Measurements from ENCODE around the gene RABGGTA.

RABGGTA gene

GRCh38 chr14:24290746-24291145 lies 19.3 kb upstream of the RABGGTA start:
- Histone ChIP-seq H3K9me3 (ENCODE audit: control insufficient read depth in 1 of 2, low read length in 2 of 2) (no peaks in the 10 kb centered on the region), H3K9ac (ENCODE audit: low read depth in 1 of 2, low read length in 2 of 2) (no peak overlapping the region), H3K27me3 (ENCODE audit: control insufficient read depth in 1 of 2, insufficient read depth in 2 of 2, low read length in 2 of 2) (no peaks in the 10 kb centered on the region), H3K4me1 (ENCODE audit: control insufficient read depth in 1 of 2, insufficient read depth in 2 of 2, low read length in 2 of 2) (no peaks in the 10 kb centered on the region), H3K36me3 (ENCODE audit: control insufficient read depth in 1 of 2, insufficient read depth in 2 of 2, low read length in 2 of 2) (peaks cover 31 to 43% of the 10 kb centered on the region in 2 donors), H3K27ac (ENCODE audit: low read depth, low read length) (no peak overlapping the region), H3K4me3 (ENCODE audit: low read depth in 1 of 2, low read length in 2 of 2) (no peak overlapping the region)

GRCh38 chr14:24289649-24290280 lies 18.4 kb upstream of the RABGGTA start:
- peaks cover 27 to 35% of the 10 kb centered on the region in 2 donors for H3K36me3 ChIP-seq (ENCODE audit: control insufficient read depth in 1 of 2, insufficient read depth in 2 of 2, low read length in 2 of 2)
- H3K27ac ChIP-seq (ENCODE audit: low read depth, low read length) = no peak overlapping the region
- no peaks in the 10 kb centered on the region for H3K27me3 ChIP-seq (ENCODE audit: control insufficient read depth in 1 of 2, insufficient read depth in 2 of 2, low read length in 2 of 2)
- no peak overlapping the region for H3K9ac ChIP-seq (ENCODE audit: low read depth in 1 of 2, low read length in 2 of 2)
- no peaks in the 10 kb centered on the region for H3K9me3 ChIP-seq (ENCODE audit: control insufficient read depth in 1 of 2, low read length in 2 of 2)
- no peaks in the 10 kb centered on the region for H3K4me1 ChIP-seq (ENCODE audit: control insufficient read depth in 1 of 2, insufficient read depth in 2 of 2, low read length in 2 of 2)
- no peak overlapping the region for H3K4me3 ChIP-seq (ENCODE audit: low read depth in 1 of 2, low read length in 2 of 2)

GRCh38 chr14:24286996-24287395 lies 15.6 kb upstream of the RABGGTA start:
- Histone ChIP-seq H3K4me1 (ENCODE audit: control insufficient read depth in 1 of 2, insufficient read depth in 2 of 2, low read length in 2 of 2) (no peaks in the 10 kb centered on the region), H3K9me3 (ENCODE audit: control insufficient read depth in 1 of 2, low read length in 2 of 2) (no peaks in the 10 kb centered on the region), H3K27me3 (ENCODE audit: control insufficient read depth in 1 of 2, insufficient read depth in 2 of 2, low read length in 2 of 2) (no peaks in the 10 kb centered on the region), H3K27ac (ENCODE audit: low read depth, low read length) (no peak overlapping the region), H3K36me3 (ENCODE audit: control insufficient read depth in 1 of 2, insufficient read depth in 2 of 2, low read length in 2 of 2) (peaks cover 20 to 27% of the 10 kb centered on the region in 2 donors), H3K4me3 (ENCODE audit: low read depth in 1 of 2, low read length in 2 of 2) (no peak overlapping the region), H3K9ac (ENCODE audit: low read depth in 1 of 2, low read length in 2 of 2) (no peak overlapping the region)

- Histone ChIP-seq H3K9ac (ENCODE audit: low read depth in 1 of 2, low read length in 2 of 2) (no peak overlapping the region), H3K4me1 (ENCODE audit: control insufficient read depth in 1 of 2, insufficient read depth in 2 of 2, low read length in 2 of 2) (no peaks in the 10 kb centered on the region), H3K36me3 (ENCODE audit: control insufficient read depth in 1 of 2, insufficient read depth in 2 of 2, low read length in 2 of 2) (peaks cover 11% of the 10 kb centered on the region in 2 donors), H3K4me3 (ENCODE audit: low read depth in 1 of 2, low read length in 2 of 2) (no peak overlapping the region), H3K9me3 (ENCODE audit: control insufficient read depth in 1 of 2, low read length in 2 of 2) (no peaks in the 10 kb centered on the region), H3K27me3 (ENCODE audit: control insufficient read depth in 1 of 2, insufficient read depth in 2 of 2, low read length in 2 of 2) (no peaks in the 10 kb centered on the region), H3K27ac (ENCODE audit: low read depth, low read length) (no peak overlapping the region)
Measured at GRCh38 chr14:24285351-24285750, 14.0 kb upstream of the RABGGTA start.

GRCh38 chr14:24284501-24285035 lies 13.2 kb upstream of the RABGGTA start:
- Histone ChIP-seq H3K27ac (ENCODE audit: low read depth, low read length) (no peak overlapping the region), H3K4me3 (ENCODE audit: low read depth in 1 of 2, low read length in 2 of 2) (no peak overlapping the region), H3K9ac (ENCODE audit: low read depth in 1 of 2, low read length in 2 of 2) (no peak overlapping the region), H3K27me3 (ENCODE audit: control insufficient read depth in 1 of 2, insufficient read depth in 2 of 2, low read length in 2 of 2) (no peaks in the 10 kb centered on the region), H3K4me1 (ENCODE audit: control insufficient read depth in 1 of 2, insufficient read depth in 2 of 2, low read length in 2 of 2) (peaks cover 0 to 4% of the 10 kb centered on the region in 2 donors), H3K36me3 (ENCODE audit: control insufficient read depth in 1 of 2, insufficient read depth in 2 of 2, low read length in 2 of 2) (peaks cover 3 to 4% of the 10 kb centered on the region in 2 donors), H3K9me3 (ENCODE audit: control insufficient read depth in 1 of 2, low read length in 2 of 2) (no peaks in the 10 kb centered on the region)

- Histone ChIP-seq H3K4me3 (ENCODE audit: low read depth in 1 of 2, low read length in 2 of 2) (no peak overlapping the region), H3K9ac (ENCODE audit: low read depth in 1 of 2, low read length in 2 of 2) (no peak overlapping the region), H3K36me3 (ENCODE audit: control insufficient read depth in 1 of 2, insufficient read depth in 2 of 2, low read length in 2 of 2) (no peaks in the 10 kb centered on the region), H3K27me3 (ENCODE audit: control insufficient read depth in 1 of 2, insufficient read depth in 2 of 2, low read length in 2 of 2) (no peaks in the 10 kb centered on the region), H3K9me3 (ENCODE audit: control insufficient read depth in 1 of 2, low read length in 2 of 2) (no peaks in the 10 kb centered on the region), H3K4me1 (ENCODE audit: control insufficient read depth in 1 of 2, insufficient read depth in 2 of 2, low read length in 2 of 2) (peaks cover 0 to 5% of the 10 kb centered on the region in 2 donors), H3K27ac (ENCODE audit: low read depth, low read length) (no peak overlapping the region)
Measured at GRCh38 chr14:24283796-24284460, 12.5 kb upstream of the RABGGTA start.

GRCh38 chr14:24282736-24283135 lies 11.3 kb upstream of the RABGGTA start:
- Histone ChIP-seq H3K4me1 (ENCODE audit: control insufficient read depth in 1 of 2, insufficient read depth in 2 of 2, low read length in 2 of 2) (peaks cover 0 to 5% of the 10 kb centered on the region in 2 donors), H3K27ac (ENCODE audit: low read depth, low read length) (no peak overlapping the region), H3K27me3 (ENCODE audit: control insufficient read depth in 1 of 2, insufficient read depth in 2 of 2, low read length in 2 of 2) (no peaks in the 10 kb centered on the region), H3K9me3 (ENCODE audit: control insufficient read depth in 1 of 2, low read length in 2 of 2) (no peaks in the 10 kb centered on the region), H3K36me3 (ENCODE audit: control insufficient read depth in 1 of 2, insufficient read depth in 2 of 2, low read length in 2 of 2) (no peaks in the 10 kb centered on the region), H3K9ac (ENCODE audit: low read depth in 1 of 2, low read length in 2 of 2) (no peak overlapping the region), H3K4me3 (ENCODE audit: low read depth in 1 of 2, low read length in 2 of 2) (no peak overlapping the region)

- H3K9ac ChIP-seq (ENCODE audit: low read depth in 1 of 2, low read length in 2 of 2) = no peak overlapping the region
- H3K36me3 ChIP-seq (ENCODE audit: control insufficient read depth in 1 of 2, insufficient read depth in 2 of 2, low read length in 2 of 2) = no peaks in the 10 kb centered on the region
- H3K27ac ChIP-seq (ENCODE audit: low read depth, low read length) = no peak overlapping the region
- no peaks in the 10 kb centered on the region for H3K27me3 ChIP-seq (ENCODE audit: control insufficient read depth in 1 of 2, insufficient read depth in 2 of 2, low read length in 2 of 2)
- no peak overlapping the region for H3K4me3 ChIP-seq (ENCODE audit: low read depth in 1 of 2, low read length in 2 of 2)
- H3K9me3 ChIP-seq (ENCODE audit: control insufficient read depth in 1 of 2, low read length in 2 of 2) = no peaks in the 10 kb centered on the region
- H3K4me1 ChIP-seq (ENCODE audit: control insufficient read depth in 1 of 2, insufficient read depth in 2 of 2, low read length in 2 of 2) = peaks cover 0 to 5% of the 10 kb centered on the region in 2 donors
Measured at GRCh38 chr14:24281636-24282035, 10.2 kb upstream of the RABGGTA start.

- H3K9ac ChIP-seq (ENCODE audit: low read depth in 1 of 2, low read length in 2 of 2) = no peak overlapping the region
- no peak overlapping the region for H3K4me3 ChIP-seq (ENCODE audit: low read depth in 1 of 2, low read length in 2 of 2)
Measured at GRCh38 chr14:24280797-24281460, 9.5 kb upstream of the RABGGTA start.

More at GRCh38 chr14:24280797-24281460, 9.5 kb upstream of the RABGGTA start:
- H3K27me3 ChIP-seq (ENCODE audit: control insufficient read depth in 1 of 2, insufficient read depth in 2 of 2, low read length in 2 of 2) = no peaks in the 10 kb centered on the region
- peaks cover 0 to 5% of the 10 kb centered on the region in 2 donors for H3K4me1 ChIP-seq (ENCODE audit: control insufficient read depth in 1 of 2, insufficient read depth in 2 of 2, low read length in 2 of 2)
- H3K27ac ChIP-seq (ENCODE audit: low read depth, low read length) = no peak overlapping the region
- H3K9me3 ChIP-seq (ENCODE audit: control insufficient read depth in 1 of 2, low read length in 2 of 2) = no peaks in the 10 kb centered on the region
- no peaks in the 10 kb centered on the region for H3K36me3 ChIP-seq (ENCODE audit: control insufficient read depth in 1 of 2, insufficient read depth in 2 of 2, low read length in 2 of 2)
